K562 (cell line): ENCODE data around the gene BRMS1. TPM values are rescaled to one million over a fixed set of nuclear protein-coding genes. Genes with fewer than 3 reads are reported as not detected.

Source experiments
- ATAC-seq: fragments of 200-7000 bp; cut with Tn5 transposase; 3 replicates; pipeline ENCODE4 v1.9.1; 2020; ENCODE audit warnings: moderate library complexity
- BruUV-seq: library from RNA; stranded (reverse); fragments of 400-500 nt; replicated peaks from 2 replicates; lab custom pipeline; 2021; lab: Mats Ljungman, UMichigan
- CTCF ChIA-PET: fragments of 300-600 bp; formaldehyde crosslinking; extraction: SDS; loops from one replicate; lab custom pipeline; 2021; ENCODE audit warnings: low intra/inter-chr PET ratio; lab: Yijun Ruan, JAX
- POLR2A ChIA-PET: fragments of 300-600, 350-650 bp; sonication (Branson Sonifier 250); formaldehyde crosslinking; extraction: SDS; loops from one replicate; lab custom pipeline; 2021; ENCODE audit warnings: antibody characterized with exemption, inconsistent platforms; lab: Yijun Ruan, JAX
- DNase-seq, 4 experiments: peaks; one replicate each; pipeline versions ENCODE4 v3.0.0 to v3.0.0-alpha.2; 2011 to 2018; ENCODE audit warnings: low spot score in 3 of 4, mixed read lengths in 3 of 4; ENCODE audit errors: extremely low read depth in 1 of 4
- FAIRE-seq: peaks from 2 replicates; lab custom pipeline; 2011; peaks lifted over from hg19 to GRCh38; lab: Jason Lieb, UNC
- H2AFZ ChIP-seq: 2 replicates; pipeline ENCODE4 v1.6.0; 2011; ENCODE audit warnings: low read depth, low read length, control low read depth, inconsistent platforms
- H3K27ac ChIP-seq: fragments of 200-600 bp; 3 replicates; pipeline ENCODE4 v1.8.0; 2011; ENCODE audit warnings: low read depth, mild to moderate bottlenecking, control low read depth, inconsistent platforms, low read length, moderate library complexity, mixed read lengths; ENCODE audit errors: extremely low read depth
- H3K27me3 ChIP-seq, 2 experiments: fragments of 300-600 bp in 1 of 2; 2 replicates in 1 of 2; 3 replicates in 1 of 2; pipeline versions ENCODE4 v1.6.0 to v1.8.0; 2011; ENCODE audit warnings: inconsistent platforms in 2 of 2, low read length in 2 of 2, mild to moderate bottlenecking in 1 of 2, mixed read lengths in 1 of 2, moderate library complexity in 1 of 2; ENCODE audit not compliant: control insufficient read depth in 2 of 2, insufficient read depth in 2 of 2
- H3K36me3 ChIP-seq: fragments of 300-600 bp; 3 replicates; pipeline ENCODE4 v1.8.0; 2011; ENCODE audit warnings: mild to moderate bottlenecking, low read length, inconsistent platforms; ENCODE audit not compliant: control insufficient read depth, insufficient read depth
- H3K4me1 ChIP-seq, 2 experiments: fragments of 200-600 bp in 1 of 2; replicated peaks in 1 of 2; 2 replicates in 1 of 2; 3 replicates in 1 of 2; pipeline versions ENCODE4 v1.5.1 to v1.8.0; 2011; ENCODE audit warnings: inconsistent platforms in 2 of 2, low read length in 2 of 2, mild to moderate bottlenecking in 1 of 2, mixed read lengths in 1 of 2, moderate library complexity in 1 of 2; ENCODE audit not compliant: control insufficient read depth in 2 of 2, insufficient read depth in 2 of 2
- H3K4me2 ChIP-seq: 2 replicates; pipeline ENCODE4 v1.6.1; 2011; ENCODE audit warnings: low read length, control low read depth, inconsistent platforms, mixed read lengths; ENCODE audit not compliant: insufficient read depth
- H3K4me3 ChIP-seq: fragments of 200-600 bp; sonication (generic), shearing (Covaris generic); 2 replicates; pipeline ENCODE4 v1.5.1; 2016; ENCODE audit warnings: control low read depth, inconsistent platforms
- H3K79me2 ChIP-seq: fragments of 200-600 bp; 3 replicates; pipeline ENCODE4 v1.8.0; 2011; ENCODE audit warnings: low read length, inconsistent platforms; ENCODE audit not compliant: control insufficient read depth, insufficient read depth
- H3K9ac ChIP-seq, 2 experiments: 2 replicates each; pipeline versions ENCODE4 v1.6.0 to v1.6.1; 2011; ENCODE audit warnings: low read depth in 2 of 2, low read length in 2 of 2, control low read depth in 1 of 2, inconsistent platforms in 1 of 2, mild to moderate bottlenecking in 1 of 2, mixed read lengths in 1 of 2; ENCODE audit not compliant: insufficient read depth in 1 of 2
- H3K9me1 ChIP-seq: one replicate; pipeline ENCODE4 v1.6.0; 2011; ENCODE audit warnings: inconsistent platforms, mild to moderate bottlenecking, low read length, moderate library complexity; ENCODE audit not compliant: control insufficient read depth, insufficient read depth
- H3K9me3 ChIP-seq: replicated peaks from 2 replicates; pipeline ENCODE4 v1.5.1; 2011; ENCODE audit warnings: low read depth, low read length, inconsistent platforms; ENCODE audit not compliant: control insufficient read depth, insufficient read depth
- H4K20me1 ChIP-seq: replicated peaks from 2 replicates; pipeline ENCODE4 v1.6.1; 2011; ENCODE audit warnings: low read length, inconsistent platforms, mixed read lengths; ENCODE audit not compliant: control insufficient read depth, insufficient read depth
- GATAD2A ChIP-seq: fragments of 450-650 bp; IDR thresholded peaks from 2 replicates; pipeline ENCODE4 v1.6.1; 2017
- RBFOX2 ChIP-seq: fragments of 200-400 bp; formaldehyde crosslinking; IDR thresholded peaks from 2 replicates; pipeline ENCODE4 v1.6.1; 2017; ENCODE audit warnings: low read depth, mild to moderate bottlenecking, low read length, moderate library complexity
- WGBS: fragments of 100-300 bp; shearing (Covaris generic); methylation state at CpG from one replicate; pipeline ENCODE4 v1.1.6; 2016; ENCODE audit warnings: low coverage, mixed read lengths; ENCODE audit not compliant: insufficient coverage; ENCODE audit errors: missing lambda C conversion rate; 5-methylcytosine and 5-hydroxymethylcytosine counted together
- in situ Hi-C: fragments of 300-500 bp; cut with MboI; formaldehyde crosslinking; loops from 4 replicates; pipeline ENCODE4 v1.15.0; 2018; ENCODE audit warnings: inconsistent platforms, mixed read lengths
- intact Hi-C: fragments of 100-400 bp; cut with micrococcal nuclease; formaldehyde crosslinking; loops from 2 replicates; pipeline ENCODE4 v1.14.2; 2022
- polyA plus RNA-seq, 8 experiments: library from polyadenylated mRNA; depleted of rRNA in 4 of 8; stranded (reverse) in 5 of 8; unstranded in 3 of 8; fragments of >200 nt; fragmentation: Nextera tagmentation in 2 of 8; fragmentation: Illumina TruSeq in 1 of 8; extraction: Ambion mirVana in 2 of 8; extraction: Trizol in 1 of 8; gene quantifications; 2 replicates each; pipeline versions ENCODE4 v1.2.1 to v1.2.3, GENCODE V29; 2011 to 2014; ENCODE audit warnings: inconsistent platforms in 1 of 8, missing spikeins in 1 of 8
- total RNA-seq, 7 experiments: library from RNA; depleted of rRNA in 6 of 7; stranded (reverse); fragments of >200 nt in 6 of 7; fragmentation: Illumina TruSeq in 2 of 7; extraction: Trizol in 2 of 7; gene quantifications; 2 replicates each; pipeline versions ENCODE4 v1.2.1 to v1.2.3, GENCODE V29; 2011 to 2021; ENCODE audit warnings: low replicate concordance in 1 of 7

Gene BRMS1
- total and polyA plus RNA-seq, 9 of the 15 experiments (the other 6 are each of a cell fraction or from before 2014, with no cell fraction given) = 2.2 to 78.8 (median 33.4) TPM

GRCh38 chr11:66338276-66339161, 6.4 kb downstream of the BRMS1 start:
- TF ChIP-seq GATAD2A = no peak
- TF ChIP-seq RBFOX2 = 0 out of 2 replicates have a peak, but pooled peaks have one; percentile 31
- intact Hi-C loops = no loop called here
- FAIRE-seq = no peak
- Histone ChIP-seq H4K20me1 (peaks cover 3% of the 10 kb centered on the region; the same call in 1 of the 2 replicates), H3K79me2 (peaks cover 5% of the 10 kb centered on the region; the same call in 2 of the 3 replicates), H3K27me3 (no peaks in the 10 kb centered on the region), H3K36me3 (peaks cover 59% of the 10 kb centered on the region; the same call in 2 of the 3 replicates), H3K4me1 (peaks cover 10 to 41% of the 10 kb centered on the region in 2 experiments), H3K27ac (no peak overlapping the region), H3K9ac (0 out of 4 replicates have a peak overlapping the region, but pooled peaks of 1 of the 2 experiments have one; percentile 43), H2AFZ (no peak overlapping the region), H3K4me2 (no peak overlapping the region), H3K9me1 (no peaks in the 10 kb centered on the region), H3K4me3 (no peak overlapping the region), H3K9me3 (no peaks in the 10 kb centered on the region)
- DNase-seq = no peak
- ChIA-PET CTCF (interaction anchor here (0.5 kb wide), 1 partner anchor 1215 kb away, joined by 3 read pairs; no protein-coding TSS in a partner anchor), POLR2A (interaction anchor here (0.6 to 1.7 kb wide), 3 partner anchors 9 to 54 kb away, joined by 3 to 5 read pairs (median 4); partner anchors contain the start of gene B4GAT1)
- no peak for ATAC-seq
- in situ Hi-C loops = no loop called here
- 72% methylated on average over 15 of the region's 17 CpGs for WGBS
- BruUV-seq = no TSS peak
